GM12891 (cell line): ENCODE measurements around the gene MYO1H.
"Not testable (repeated sequence)": the region's sequence is repeated elsewhere in the genome, so short reads cannot be mapped to it uniquely, and the experiment has no call there.

Experiments used
- DNase-seq: peaks from one replicate; pipeline ENCODE4 v3.0.0; 2011; ENCODE audit warnings: low spot score; ENCODE audit not compliant: insufficient read length
- FAIRE-seq: peaks from 2 replicates; lab custom pipeline; 2011; peaks lifted over from hg19 to GRCh38; lab: Jason Lieb, UNC
- PAX5 ChIP-seq: IDR thresholded peaks from 2 replicates; pipeline ENCODE4 v1.6.1; 2011; ENCODE audit warnings: low read length, moderate library complexity, mild to moderate bottlenecking; ENCODE audit not compliant: insufficient read depth, severe bottlenecking
- POLR2A ChIP-seq: IDR thresholded peaks from 2 replicates; pipeline ENCODE4 v1.6.1; 2011; ENCODE audit warnings: low read depth, low read length, control low read depth
- POLR2AphosphoS5 ChIP-seq: IDR thresholded peaks from 2 replicates; pipeline ENCODE4 v1.6.1; 2011; ENCODE audit warnings: low read depth, low read length, control low read depth
- POU2F2 ChIP-seq: IDR thresholded peaks from 2 replicates; pipeline ENCODE4 v1.6.1; 2011; ENCODE audit warnings: low read depth, mild to moderate bottlenecking, control low read depth, low read length, moderate library complexity
- SPI1 ChIP-seq: IDR thresholded peaks from 2 replicates; pipeline ENCODE4 v1.6.1; 2011; ENCODE audit warnings: low read depth, low read length, control low read depth
- TAF1 ChIP-seq: IDR thresholded peaks from 2 replicates; pipeline ENCODE4 v1.6.1; 2011; ENCODE audit warnings: low read depth, low read length, control low read depth

Gene MYO1H

GRCh38 chr12:109464642-109465351, 117.1 kb downstream of the MYO1H start:
- DNase-seq, result no peak
- TF ChIP-seq PAX5, result no peak
- TF ChIP-seq SPI1, result no peak
- TF ChIP-seq POLR2AphosphoS5, result no peak
- no peak for TF ChIP-seq TAF1
- FAIRE-seq, result no peak

GRCh38 chr12:109466305-109466704, 118.6 kb downstream of the MYO1H start:
- FAIRE-seq (no peak), DNase-seq (no peak)
- TF ChIP-seq SPI1 (no peak), POU2F2 (no peak), POLR2AphosphoS5 (no peak), PAX5 (no peak), TAF1 (no peak), POLR2A (no peak)

- DNase-seq (no peak), FAIRE-seq (no peak)
- TF ChIP-seq POLR2AphosphoS5 (no peak), SPI1 (no peak), POU2F2 (no peak)
Observed at GRCh38 chr12:109466821-109467220, 119.1 kb downstream of the MYO1H start.

GRCh38 chr12:109467978-109468676, 120.4 kb downstream of the MYO1H start:
- FAIRE-seq (no peak), DNase-seq (no peak)
- TF ChIP-seq PAX5 (no peak), POLR2A (no peak), POU2F2 (no peak), POLR2AphosphoS5 (no peak), TAF1 (no peak), SPI1 (no peak)

- no peak for TF ChIP-seq POLR2A
- FAIRE-seq (no peak), DNase-seq (no peak)
Observed at GRCh38 chr12:109469517-109469916, 121.8 kb downstream of the MYO1H start.

GRCh38 chr12:109473006-109473405, 125.3 kb downstream of the MYO1H start:
- DNase-seq, result no peak
- no peak for FAIRE-seq
- no peak for TF ChIP-seq TAF1
- TF ChIP-seq POLR2AphosphoS5, result no peak
- no peak for TF ChIP-seq SPI1
- no peak for TF ChIP-seq POLR2A
- TF ChIP-seq POU2F2, result no peak
- TF ChIP-seq PAX5, result no peak

- not testable (repeated sequence) for DNase-seq, FAIRE-seq
Observed at GRCh38 chr12:109473526-109474270, 126.0 kb downstream of the MYO1H start.

GRCh38 chr12:109475121-109475520, 127.4 kb downstream of the MYO1H start:
- TF ChIP-seq POLR2AphosphoS5 (no peak), PAX5 (no peak), TAF1 (no peak), POU2F2 (no peak), POLR2A (no peak), SPI1 (no peak)
- DNase-seq, result no peak
- FAIRE-seq, result no peak

GRCh38 chr12:109475993-109476806, 128.5 kb downstream of the MYO1H start:
- FAIRE-seq (no peak), DNase-seq (no peak)
- no peak for TF ChIP-seq TAF1
- TF ChIP-seq POU2F2, result no peak
- no peak for TF ChIP-seq POLR2AphosphoS5
- no peak for TF ChIP-seq SPI1
- TF ChIP-seq PAX5, result no peak
- no peak for TF ChIP-seq POLR2A

- DNase-seq (no peak), FAIRE-seq (no peak)
- no peak for TF ChIP-seq SPI1
- TF ChIP-seq POU2F2, result no peak
- no peak for TF ChIP-seq PAX5
Observed at GRCh38 chr12:109476807-109477184, 129.1 kb downstream of the MYO1H start.
